CD1c-positive myeloid dendritic cell (primary cell): ENCODE measurements around the gene ETFBKMT.

Experiments used
- DNase-seq: peaks from one replicate; pipeline ENCODE4 v3.0.0-alpha.2; 2016; ENCODE audit errors: extremely low spot score

ETFBKMT gene

GRCh38 chr12:31659087-31659942 is at the start of gene ETFBKMT:
TSS of gene ETFBKMT (plus strand) at chr12:31659688. CDS start at chr12:31661954, 2,266 bp downstream.
- DNase-seq: peak; percentile 93

- DNase-seq: no peak
These were observed 46.7 kb upstream of the ETFBKMT start for GRCh38 chr12:31612819-31613218.

- DNase-seq: no peak
These were observed 41.1 kb upstream of the ETFBKMT start for GRCh38 chr12:31618228-31619025.

- DNase-seq: no peak
These were observed 39.2 kb upstream of the ETFBKMT start for GRCh38 chr12:31620311-31620710.

GRCh38 chr12:31622038-31622437 is 37.5 kb upstream of the ETFBKMT start:
- DNase-seq: no peak

GRCh38 chr12:31626270-31626995 is 33.1 kb upstream of the ETFBKMT start:
- no peak for DNase-seq

GRCh38 chr12:31627456-31628054 is 31.9 kb upstream of the ETFBKMT start:
- DNase-seq: no peak

- DNase-seq: no peak
These were observed 29.4 kb upstream of the ETFBKMT start for GRCh38 chr12:31629756-31630732.

- no peak for DNase-seq
These were observed 28.3 kb upstream of the ETFBKMT start for GRCh38 chr12:31631023-31631724.

- DNase-seq: peak; percentile 47
These were observed 27.7 kb upstream of the ETFBKMT start for GRCh38 chr12:31631809-31632208.

- no peak for DNase-seq
These were observed 26.0 kb upstream of the ETFBKMT start for GRCh38 chr12:31633464-31633863.

- no peak for DNase-seq
These were observed 24.9 kb upstream of the ETFBKMT start for GRCh38 chr12:31634620-31635019.

GRCh38 chr12:31641509-31642090 is 17.9 kb upstream of the ETFBKMT start:
- DNase-seq: no peak

- DNase-seq: no peak
These were observed 15.0 kb upstream of the ETFBKMT start for GRCh38 chr12:31644536-31644935.

- peak; percentile 40 for DNase-seq
These were observed 13.6 kb upstream of the ETFBKMT start for GRCh38 chr12:31645924-31646323.

- peak; percentile 50 for DNase-seq
These were observed 12.4 kb upstream of the ETFBKMT start for GRCh38 chr12:31647086-31647491.

GRCh38 chr12:31650918-31651317 is 8.6 kb upstream of the ETFBKMT start:
- no peak for DNase-seq

- DNase-seq: no peak
These were observed 7.5 kb upstream of the ETFBKMT start for GRCh38 chr12:31651893-31652521.

- DNase-seq: no peak
These were observed 4.3 kb upstream of the ETFBKMT start for GRCh38 chr12:31655208-31655607.
